MCF 10A (cell line): ENCODE measurements around the gene NIM1K. TPM values are rescaled to one million over a fixed set of nuclear protein-coding genes. Genes with fewer than 3 reads are reported as not detected.

Experiments
- BruUV-seq: library from RNA; stranded (reverse); fragments of 400-500 nt; replicated peaks from 2 replicates; lab custom pipeline; 2021; lab: Mats Ljungman, UMichigan
- CTCF ChIA-PET: fragments of 300-600 bp; sonication (Branson Sonifier 250); formaldehyde crosslinking; extraction: SDS; loops from one replicate; lab custom pipeline; 2021; ENCODE audit warnings: antibody characterized with exemption, inconsistent platforms; lab: Yijun Ruan, JAX
- POLR2A ChIA-PET: fragments of 300-600, 350-650 bp; sonication (Branson Sonifier 250); formaldehyde crosslinking; extraction: SDS; loops from one replicate; lab custom pipeline; 2020; ENCODE audit warnings: antibody characterized with exemption, inconsistent platforms; lab: Yijun Ruan, JAX
- DNase-seq: peaks from one replicate; pipeline ENCODE4 v3.0.0-alpha.2; 2018; ENCODE audit not compliant: unreplicated experiment
- H3K27ac Mint-ChIP-seq: one replicate; pipeline ENCODE4 v1.8.0; 2022; ENCODE audit warnings: mild to moderate bottlenecking, low read depth, mixed read lengths; ENCODE audit not compliant: unreplicated experiment
- H3K27me3 Mint-ChIP-seq: one replicate; pipeline ENCODE4 v1.8.0; 2022; ENCODE audit warnings: mixed read lengths; ENCODE audit not compliant: insufficient read depth, unreplicated experiment
- H3K36me3 Mint-ChIP-seq: one replicate; pipeline ENCODE4 v1.8.0; 2022; ENCODE audit warnings: mild to moderate bottlenecking, moderate library complexity, mixed read lengths; ENCODE audit not compliant: insufficient read depth, unreplicated experiment
- H3K4me1 Mint-ChIP-seq: one replicate; pipeline ENCODE4 v1.8.0; 2022; ENCODE audit warnings: mixed read lengths; ENCODE audit not compliant: insufficient read depth, unreplicated experiment
- H3K4me3 Mint-ChIP-seq: one replicate; pipeline ENCODE4 v1.8.0; 2022; ENCODE audit warnings: mild to moderate bottlenecking, moderate library complexity, mixed read lengths; ENCODE audit not compliant: unreplicated experiment
- H3K9me3 Mint-ChIP-seq: one replicate; pipeline ENCODE4 v1.8.0; 2022; ENCODE audit warnings: mixed read lengths; ENCODE audit not compliant: unreplicated experiment
- CTCF ChIP-seq: fragments of 200-600 bp; IDR thresholded peaks from one replicate; pipeline ENCODE4 v1.8.0; 2022; ENCODE audit warnings: antibody characterized with exemption, mild to moderate bottlenecking; ENCODE audit not compliant: unreplicated experiment
- intact Hi-C: fragments of 100-400 bp; cut with micrococcal nuclease; formaldehyde crosslinking; loops from 2 replicates; pipeline ENCODE4 v1.14.1; 2022
- total RNA-seq: library from RNA; stranded (reverse); gene quantifications from 2 replicates; pipeline ENCODE4 v1.2.3, GENCODE V29; 2022

The NIM1K gene
- total RNA-seq, 1 experiment from 2014 or later = not detected

- Mint-ChIP-seq H3K36me3 (no peaks in the 10 kb centered on the region), H3K4me1 (peaks cover 2% of the 10 kb centered on the region), H3K27ac (no peak overlapping the region), H3K27me3 (peaks cover 16% of the 10 kb centered on the region), H3K9me3 (no peaks in the 10 kb centered on the region), H3K4me3 (no peak overlapping the region)
- intact Hi-C loops = no loop called here
- peak; percentile 14 for DNase-seq
- ChIA-PET CTCF (interaction anchor here (0.9 to 6.7 kb wide), 5 partner anchors 13 to 153 kb away, joined by 3 to 53 read pairs (median 8); no protein-coding TSS in a partner anchor), POLR2A (interaction anchor here (0.6 to 1.0 kb wide), 4 partner anchors 11 to 286 kb away, joined by 3 to 7 read pairs (median 3); no protein-coding TSS in a partner anchor)
- TF ChIP-seq CTCF = no peak
- BruUV-seq = no TSS peak
These were observed 44.8 kb downstream of the NIM1K start for GRCh38 chr5:43236653-43237355.

GRCh38 chr5:43242196-43242595 is 50.2 kb downstream of the NIM1K start:
- ChIA-PET CTCF (interaction anchor here (0.6 kb wide), 2 partner anchors 19 to 124 kb away, joined by 3 to 4 read pairs; no protein-coding TSS in a partner anchor), POLR2A (no interaction called here)
- TF ChIP-seq CTCF = no peak
- H3K9me3 Mint-ChIP-seq = no peaks in the 10 kb centered on the region
- no peak for DNase-seq
- H3K4me1 Mint-ChIP-seq = no peaks in the 10 kb centered on the region
- no peak overlapping the region for H3K4me3 Mint-ChIP-seq
- intact Hi-C loops = no loop called here
- H3K27ac Mint-ChIP-seq = no peak overlapping the region
- H3K27me3 Mint-ChIP-seq = peaks cover 16% of the 10 kb centered on the region
- no peaks in the 10 kb centered on the region for H3K36me3 Mint-ChIP-seq
- BruUV-seq = no TSS peak

- Mint-ChIP-seq H3K4me3 (no peak overlapping the region), H3K27me3 (peaks cover 16% of the 10 kb centered on the region), H3K27ac (no peak overlapping the region), H3K9me3 (no peaks in the 10 kb centered on the region), H3K4me1 (no peaks in the 10 kb centered on the region), H3K36me3 (no peaks in the 10 kb centered on the region)
- POLR2A ChIA-PET = no interaction called here
- intact Hi-C loops = no loop called here
- CTCF ChIA-PET = no interaction called here
- no peak for TF ChIP-seq CTCF
- no TSS peak for BruUV-seq
- DNase-seq = no peak
These were observed 51.2 kb downstream of the NIM1K start for GRCh38 chr5:43243270-43243669.

GRCh38 chr5:43244823-43245565 is 53.0 kb downstream of the NIM1K start:
- Mint-ChIP-seq H3K4me1 (no peaks in the 10 kb centered on the region), H3K4me3 (no peak overlapping the region), H3K9me3 (no peaks in the 10 kb centered on the region), H3K27me3 (peaks cover 15% of the 10 kb centered on the region), H3K27ac (no peak overlapping the region), H3K36me3 (no peaks in the 10 kb centered on the region)
- intact Hi-C loops = no loop called here
- POLR2A ChIA-PET = no interaction called here
- no peak for TF ChIP-seq CTCF
- CTCF ChIA-PET = no interaction called here
- no peak for DNase-seq
- BruUV-seq = no TSS peak
